Hepatocyte (in vitro differentiated cells): ENCODE measurements around the gene TNFSF4. TPM values are rescaled to one million over a fixed set of nuclear protein-coding genes. Genes with fewer than 3 reads are reported as not detected.

Experiments
- DNase-seq: peaks from one replicate; pipeline ENCODE4 v3.0.0-alpha.2; 2016; ENCODE audit warnings: low spot score
- H2AFZ ChIP-seq: fragments of 200-600 bp; sonication (generic); 2 replicates; pipeline ENCODE4 v1.6.0; 2016; ENCODE audit warnings: antibody characterized with exemption, mild to moderate bottlenecking
- H3K27ac ChIP-seq: fragments of 200-600 bp; sonication (generic); 2 replicates; pipeline ENCODE4 v1.5.1; 2016; ENCODE audit warnings: mild to moderate bottlenecking
- H3K27me3 ChIP-seq: fragments of 200-600 bp; sonication (generic); 2 replicates; pipeline ENCODE4 v1.6.1; 2016
- H3K36me3 ChIP-seq: fragments of 200-600 bp; sonication (generic); replicated peaks from 2 replicates; pipeline ENCODE4 v1.5.1; 2016; ENCODE audit warnings: low read depth; ENCODE audit not compliant: insufficient read depth
- H3K4me1 ChIP-seq: fragments of 200-600 bp; sonication (generic); 2 replicates; pipeline ENCODE4 v1.5.1; 2016; ENCODE audit warnings: mild to moderate bottlenecking, moderate library complexity; ENCODE audit not compliant: insufficient read depth
- H3K4me2 ChIP-seq: fragments of 200-600 bp; sonication (generic); 2 replicates; pipeline ENCODE4 v1.6.0; 2016
- H3K4me3 ChIP-seq: fragments of 200-600 bp; sonication (generic); 2 replicates; pipeline ENCODE4 v1.5.1; 2016; ENCODE audit warnings: mild to moderate bottlenecking
- H3K79me2 ChIP-seq: fragments of 200-600 bp; sonication (generic); 2 replicates; pipeline ENCODE4 v1.6.0; 2017; ENCODE audit warnings: mild to moderate bottlenecking
- H3K9me2 ChIP-seq: fragments of 200-600 bp; sonication (generic); replicated peaks from 2 replicates; pipeline ENCODE4 v1.6.0; 2017; ENCODE audit warnings: mild to moderate bottlenecking; ENCODE audit not compliant: insufficient read depth
- H3K9me3 ChIP-seq: fragments of 200-600 bp; sonication (generic); 2 replicates; pipeline ENCODE4 v1.5.1; 2016; ENCODE audit warnings: low read depth, mild to moderate bottlenecking
- H4K20me1 ChIP-seq: fragments of 200-600 bp; sonication (generic); 2 replicates; pipeline ENCODE4 v1.6.0; 2016; ENCODE audit warnings: mild to moderate bottlenecking; ENCODE audit not compliant: insufficient read depth, poor library complexity, severe bottlenecking
- CTCF ChIP-seq: fragments of 200-600 bp; sonication (generic); IDR thresholded peaks from 2 replicates; pipeline ENCODE4 v1.5.1; 2016; ENCODE audit warnings: antibody characterized with exemption, mild to moderate bottlenecking; ENCODE audit not compliant: poor library complexity
- EZH2 ChIP-seq: fragments of 200-600 bp; sonication (generic); IDR thresholded peaks from 2 replicates; pipeline ENCODE4 v1.6.1; 2016; ENCODE audit warnings: antibody characterized with exemption, mild to moderate bottlenecking, borderline replicate concordance
- EZH2phosphoT487 ChIP-seq: fragments of 200-600 bp; sonication (generic); IDR thresholded peaks from one replicate; pipeline ENCODE4 v1.6.1; 2018; ENCODE audit warnings: antibody characterized with exemption, mild to moderate bottlenecking, low read depth, moderate library complexity; ENCODE audit not compliant: unreplicated experiment, severe bottlenecking
- WGBS: methylation state at CpG from one replicate; pipeline ENCODE4 v1.1.6; 2016; ENCODE audit warnings: low lambda C conversion rate; ENCODE audit errors: missing lambda C conversion rate; 5-methylcytosine and 5-hydroxymethylcytosine counted together
- polyA plus RNA-seq: library from polyadenylated mRNA; unstranded; fragments of >200 nt; fragmentation: Nextera tagmentation; extraction: Ambion mirVana; gene quantifications from 2 replicates; pipeline ENCODE4 v1.2.1, GENCODE V29; 2016
- total RNA-seq: library from RNA; depleted of rRNA; stranded (reverse); fragments of >200 nt; gene quantifications from 2 replicates; pipeline ENCODE4 v1.2.3, GENCODE V29; 2014

Gene TNFSF4
- total and polyA plus RNA-seq, 2 experiments from 2014 or later: 0.80 to 3.9 TPM

- Histone ChIP-seq H3K4me2 (no peak overlapping the region), H3K79me2 (no peaks in the 10 kb centered on the region)
- 81% methylated on average over 3 of the region's 3 CpGs for WGBS
These were observed 17.3 kb upstream of the TNFSF4 start for GRCh38 chr1:173224280-173224892.

DNA sequence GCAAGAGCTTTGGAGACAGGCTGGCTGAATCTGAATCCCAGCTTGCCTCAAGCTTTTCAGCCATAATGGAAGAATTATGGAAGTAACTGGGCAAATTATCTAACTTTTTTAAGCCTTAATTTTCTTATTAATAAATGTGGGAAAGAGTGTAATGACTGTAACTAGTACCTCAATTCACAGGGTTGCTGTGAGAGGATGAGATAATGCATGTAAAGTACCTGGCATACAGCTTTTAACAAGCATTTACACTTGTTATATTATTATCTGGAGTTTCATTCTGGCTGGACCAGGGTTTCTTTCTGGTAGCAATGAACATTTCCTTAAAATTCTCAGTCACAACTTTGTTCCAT is 15.9 kb upstream of the TNFSF4 start:
- H3K36me3 ChIP-seq: no peaks in the 10 kb centered on the region
- no peak overlapping the region for H3K4me3 ChIP-seq
- H3K79me2 ChIP-seq: no peaks in the 10 kb centered on the region
- TF ChIP-seq EZH2 (no peak), CTCF (no peak), EZH2phosphoT487 (no peak)
- no peaks in the 10 kb centered on the region for H3K27me3 ChIP-seq
- H3K4me1 ChIP-seq: no peaks in the 10 kb centered on the region
- H2AFZ ChIP-seq: no peak overlapping the region
- no peaks in the 10 kb centered on the region for H3K9me2 ChIP-seq
- no peak overlapping the region for H3K4me2 ChIP-seq
- no peak for DNase-seq
- no peaks in the 10 kb centered on the region for H3K9me3 ChIP-seq
- no peak overlapping the region for H3K27ac ChIP-seq
- no peaks in the 10 kb centered on the region for H4K20me1 ChIP-seq

More at GRCh38 chr1:173224280-173224892, 17.3 kb upstream of the TNFSF4 start:
- Histone ChIP-seq H3K36me3 (no peaks in the 10 kb centered on the region), H3K9me3 (no peaks in the 10 kb centered on the region), H3K4me3 (no peak overlapping the region), H3K4me1 (no peaks in the 10 kb centered on the region), H3K27ac (no peak overlapping the region), H2AFZ (no peak overlapping the region), H3K27me3 (no peaks in the 10 kb centered on the region), H4K20me1 (no peaks in the 10 kb centered on the region), H3K9me2 (no peaks in the 10 kb centered on the region)
- no peak for DNase-seq
- TF ChIP-seq EZH2phosphoT487: no peak
- TF ChIP-seq CTCF: no peak
- TF ChIP-seq EZH2: no peak

GRCh38 chr1:173222149-173223030 is 15.3 kb upstream of the TNFSF4 start:
- H3K27ac ChIP-seq: no peak overlapping the region
- H3K36me3 ChIP-seq: no peaks in the 10 kb centered on the region
- no peaks in the 10 kb centered on the region for H3K9me3 ChIP-seq
- H3K4me3 ChIP-seq: no peak overlapping the region
- H3K4me1 ChIP-seq: no peaks in the 10 kb centered on the region
- no peaks in the 10 kb centered on the region for H4K20me1 ChIP-seq
- WGBS: 79% methylated on average over 3 of the region's 3 CpGs
- H2AFZ ChIP-seq: no peak overlapping the region
- no peak for DNase-seq
- H3K9me2 ChIP-seq: no peaks in the 10 kb centered on the region
- H3K79me2 ChIP-seq: no peaks in the 10 kb centered on the region
- no peak overlapping the region for H3K4me2 ChIP-seq
- no peak for TF ChIP-seq CTCF
- no peak for TF ChIP-seq EZH2phosphoT487
- no peak for TF ChIP-seq EZH2
- no peaks in the 10 kb centered on the region for H3K27me3 ChIP-seq
